HG02588 (cell line): Measurements from ENCODE around the gene FYN.

Experiments used
- ATAC-seq: cut with Tn5 transposase; IDR thresholded peaks from one replicate; pipeline ENCODE4 v1.9.1; 2021; ENCODE audit warnings: mild to moderate bottlenecking, moderate library complexity; ENCODE audit not compliant: unreplicated experiment

FYN gene

DNA sequence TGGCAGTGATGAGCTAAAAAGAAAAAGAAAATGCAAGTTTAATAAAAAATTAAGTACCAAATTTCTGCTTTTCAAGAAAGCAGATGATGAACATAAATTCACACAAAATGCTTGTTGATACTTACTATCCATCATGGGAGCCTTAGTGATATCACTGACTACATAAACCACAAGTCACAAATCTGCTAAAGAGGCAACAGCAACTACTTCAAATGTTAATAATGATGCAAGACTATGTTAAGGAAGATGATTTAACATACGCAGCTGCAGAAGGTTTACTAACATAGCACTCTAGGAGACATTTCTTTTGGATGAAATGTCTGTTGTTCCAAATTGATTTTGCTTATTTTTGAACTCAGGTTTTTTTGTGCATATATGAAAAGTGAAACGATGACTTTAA, 18.6 kb downstream of the FYN start:
- ATAC-seq, result no peak

DNA sequence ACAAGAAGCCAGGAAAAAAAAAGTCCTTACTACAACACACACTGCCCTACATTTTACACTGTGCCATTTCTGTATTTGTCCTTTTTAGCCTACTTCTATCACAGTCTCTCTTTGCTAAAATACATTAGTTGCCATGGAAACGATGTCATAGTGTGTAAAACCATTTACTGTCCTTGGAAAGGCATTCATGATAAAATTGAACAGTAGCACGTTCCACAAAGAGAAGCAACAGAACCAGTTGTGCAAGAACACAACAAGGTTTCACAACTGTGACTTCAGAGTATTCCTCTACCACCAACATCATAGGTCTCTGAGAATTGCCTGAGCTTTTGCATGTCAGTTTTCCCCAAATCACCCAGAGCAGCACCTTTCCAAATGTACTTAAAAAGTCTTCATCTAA, 20.5 kb downstream of the FYN start:
- no peak for ATAC-seq

DNA sequence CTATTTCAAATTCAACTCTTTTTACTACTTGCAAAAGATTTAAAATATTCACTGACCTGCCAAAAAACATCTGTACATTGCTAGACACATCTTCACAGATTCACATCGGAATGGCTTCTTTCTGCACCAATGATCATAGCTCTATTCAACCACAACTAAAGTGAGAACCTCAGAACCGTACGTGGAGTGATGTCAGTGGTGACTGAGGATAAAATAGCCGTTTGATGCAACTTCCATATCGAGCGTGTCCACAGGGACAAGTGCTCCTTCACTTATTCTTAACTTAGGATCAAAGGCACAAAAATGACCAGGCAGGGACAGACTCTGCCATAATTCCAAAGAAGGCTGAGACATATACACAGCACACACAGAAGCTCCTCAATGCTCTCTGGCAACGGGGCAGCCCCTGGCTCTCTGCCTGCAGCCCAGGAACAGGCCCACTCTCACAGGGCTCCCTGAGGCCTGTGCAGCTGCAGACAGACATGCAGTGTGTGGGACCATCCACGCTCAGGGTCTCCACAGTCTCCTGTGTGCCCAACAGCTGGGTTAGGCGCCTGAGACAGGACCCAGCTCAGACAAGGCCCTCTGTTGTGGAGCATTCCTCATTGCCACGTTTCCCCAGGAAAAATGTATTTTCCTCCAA, 22.8 kb downstream of the FYN start:
- ATAC-seq, result no peak

DNA sequence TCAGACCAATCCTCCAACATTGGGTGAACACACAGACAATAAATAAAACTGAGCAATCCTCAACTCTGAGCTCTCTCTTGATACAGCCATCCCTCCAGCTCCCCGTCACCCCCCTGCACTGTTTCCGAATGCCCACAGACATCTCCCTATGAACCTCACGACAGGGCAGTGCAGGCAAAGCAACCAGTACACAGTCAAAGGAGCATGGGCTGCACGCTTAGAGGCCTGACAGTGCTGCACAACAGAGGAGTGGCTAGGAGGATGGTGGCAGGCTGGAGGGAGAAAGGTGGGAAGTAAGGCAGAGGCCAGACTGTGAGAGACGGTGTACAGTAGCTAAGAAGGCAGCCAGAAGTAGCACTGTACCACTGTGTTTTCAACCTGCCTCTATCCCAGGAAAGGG, 24.0 kb downstream of the FYN start:
- ATAC-seq, result no peak

DNA sequence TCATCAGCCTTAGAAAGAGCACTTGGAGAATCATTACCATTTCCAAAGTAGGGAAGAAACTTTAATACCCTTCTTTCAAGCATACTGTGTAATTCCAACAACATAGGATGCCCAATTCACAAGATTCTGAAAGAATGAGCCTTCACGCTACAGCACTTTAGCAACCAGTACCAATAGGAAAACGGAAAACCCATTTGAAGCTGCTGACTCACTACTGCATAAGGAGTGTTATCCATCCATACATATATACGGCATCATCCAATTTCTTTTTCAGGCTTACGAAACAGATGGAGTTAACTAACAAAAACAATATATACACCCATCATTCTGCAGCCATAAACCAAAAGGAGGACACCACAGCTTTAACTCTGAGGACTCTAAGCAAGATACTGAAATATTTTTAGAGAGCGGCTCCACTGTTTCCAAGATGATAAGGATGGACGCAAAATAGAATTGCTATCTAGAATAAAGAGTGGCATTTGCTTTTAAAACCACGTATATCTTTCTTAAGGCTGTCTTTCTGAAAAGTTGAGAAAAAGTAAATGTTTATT, 24.9 kb downstream of the FYN start:
- ATAC-seq, result no peak

DNA sequence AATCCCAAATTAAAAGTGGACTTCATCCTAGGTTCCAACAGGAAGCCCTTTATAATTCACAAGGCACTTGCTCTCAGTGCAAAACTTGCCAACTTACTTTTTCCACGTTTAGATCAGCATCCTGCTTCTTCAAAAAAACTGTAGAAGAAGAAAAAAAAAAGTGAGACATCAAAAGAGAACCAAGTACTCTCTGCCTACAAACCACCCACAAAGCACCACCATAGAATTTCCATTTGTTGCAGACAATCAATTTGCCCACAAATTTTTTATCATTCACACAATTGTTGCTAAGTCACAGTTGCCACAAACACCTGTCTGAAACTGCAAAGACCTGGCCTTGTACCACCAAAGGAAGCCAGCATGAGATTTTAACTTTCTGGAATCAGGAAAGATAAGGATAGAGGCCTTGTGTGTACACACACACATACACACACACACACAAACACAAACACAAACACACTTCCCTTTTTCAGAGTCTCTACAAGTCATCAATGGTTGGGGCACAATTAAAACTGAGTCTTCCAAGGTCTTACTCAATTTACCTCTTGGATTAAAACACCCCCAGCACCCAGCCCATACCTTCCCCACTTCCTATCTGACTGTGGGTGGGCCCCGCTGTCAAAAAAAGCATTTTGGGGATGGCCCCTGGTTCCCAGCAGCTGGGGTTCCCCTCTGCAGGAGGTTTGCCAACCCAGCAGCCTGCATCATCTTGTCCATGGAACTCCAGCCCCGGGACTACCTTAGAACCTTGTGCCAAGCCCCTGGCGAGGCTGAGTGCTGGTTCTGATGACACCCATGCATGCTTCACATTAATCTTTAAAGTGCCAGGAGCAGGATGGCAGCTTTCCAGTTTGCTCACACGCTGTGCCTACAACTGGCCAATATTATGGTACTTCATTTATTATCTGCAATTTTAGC, 26.5 kb downstream of the FYN start:
- no peak for ATAC-seq

DNA sequence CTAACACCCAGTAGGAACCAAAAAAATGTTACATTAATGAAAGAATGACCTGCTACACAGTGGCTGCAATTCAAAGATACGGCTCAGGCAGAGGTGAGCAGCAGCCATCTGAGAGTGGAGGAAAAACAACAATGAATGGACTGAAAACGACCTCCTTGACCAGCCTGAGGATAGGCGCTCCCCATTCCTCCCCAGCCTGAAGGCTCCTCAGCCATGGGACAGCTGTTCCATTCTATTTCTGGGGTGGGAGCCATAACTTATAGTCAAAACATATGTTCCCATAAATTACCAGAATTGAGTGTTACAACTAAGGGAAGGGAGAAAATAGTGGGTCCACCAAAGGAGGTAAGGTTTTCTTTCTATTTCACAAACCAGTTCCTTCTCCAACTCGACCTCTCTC, 27.2 kb downstream of the FYN start:
- ATAC-seq, result no peak

DNA sequence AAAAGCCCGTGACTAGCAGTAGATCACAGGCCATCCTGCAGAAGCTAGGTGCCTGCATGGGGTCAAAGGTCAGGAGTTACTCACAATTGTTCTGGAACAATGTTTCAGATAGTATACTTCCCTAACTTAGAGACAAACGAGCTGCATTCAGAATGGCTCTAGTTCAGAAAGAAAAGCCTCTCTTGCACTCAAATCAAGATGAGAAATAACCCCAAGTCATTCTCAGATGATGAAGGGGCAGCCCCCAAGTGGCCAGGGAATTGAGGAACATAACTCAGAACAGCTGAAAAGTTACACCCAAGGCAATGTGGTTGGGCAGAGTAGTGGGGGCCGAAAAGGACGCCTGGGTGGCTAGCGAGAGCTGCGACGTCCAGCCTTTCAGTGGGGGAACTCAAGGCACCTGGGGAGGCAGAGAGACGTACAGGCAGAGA, 27.8 kb downstream of the FYN start:
- peak; percentile 71 for ATAC-seq

DNA sequence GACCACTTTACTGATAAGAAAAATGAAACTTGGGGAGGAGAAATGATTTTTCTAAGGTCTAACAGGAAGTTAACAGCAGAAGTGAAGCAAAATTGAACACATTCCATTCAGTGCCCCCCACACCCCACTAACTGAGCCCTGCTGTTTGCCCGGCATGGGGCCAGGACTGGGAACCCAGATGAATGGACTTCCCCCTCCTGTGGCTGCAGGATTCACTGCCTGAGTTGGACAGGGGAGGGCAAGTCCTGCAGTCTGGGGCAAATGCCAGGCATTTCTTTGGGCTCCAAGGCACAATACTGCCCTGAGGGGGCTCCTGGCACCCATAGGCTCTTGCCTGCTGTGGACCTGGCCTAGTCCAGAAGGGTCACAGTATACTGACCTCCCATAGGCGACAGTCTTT, 28.3 kb downstream of the FYN start:
- ATAC-seq, result peak; percentile 28

DNA sequence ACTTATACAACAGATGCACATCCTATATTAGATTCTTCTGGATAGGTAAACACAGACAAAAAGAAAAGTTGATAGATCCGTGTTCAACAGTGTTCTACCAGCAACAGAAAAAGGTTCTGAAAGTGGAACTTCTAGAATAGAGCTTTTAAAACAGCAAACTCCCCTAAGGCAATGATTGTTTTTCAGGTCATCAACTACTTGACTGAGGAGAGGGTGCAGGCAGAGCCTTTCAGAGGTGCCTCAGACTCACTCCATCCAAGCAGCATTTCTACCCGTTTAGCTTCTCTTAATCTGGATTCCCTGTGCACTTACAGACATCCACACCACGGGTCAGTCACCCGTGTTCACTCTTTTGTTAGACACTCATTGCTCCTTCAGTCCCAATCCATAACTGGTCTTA, 28.9 kb downstream of the FYN start:
- peak; percentile 51 for ATAC-seq

DNA sequence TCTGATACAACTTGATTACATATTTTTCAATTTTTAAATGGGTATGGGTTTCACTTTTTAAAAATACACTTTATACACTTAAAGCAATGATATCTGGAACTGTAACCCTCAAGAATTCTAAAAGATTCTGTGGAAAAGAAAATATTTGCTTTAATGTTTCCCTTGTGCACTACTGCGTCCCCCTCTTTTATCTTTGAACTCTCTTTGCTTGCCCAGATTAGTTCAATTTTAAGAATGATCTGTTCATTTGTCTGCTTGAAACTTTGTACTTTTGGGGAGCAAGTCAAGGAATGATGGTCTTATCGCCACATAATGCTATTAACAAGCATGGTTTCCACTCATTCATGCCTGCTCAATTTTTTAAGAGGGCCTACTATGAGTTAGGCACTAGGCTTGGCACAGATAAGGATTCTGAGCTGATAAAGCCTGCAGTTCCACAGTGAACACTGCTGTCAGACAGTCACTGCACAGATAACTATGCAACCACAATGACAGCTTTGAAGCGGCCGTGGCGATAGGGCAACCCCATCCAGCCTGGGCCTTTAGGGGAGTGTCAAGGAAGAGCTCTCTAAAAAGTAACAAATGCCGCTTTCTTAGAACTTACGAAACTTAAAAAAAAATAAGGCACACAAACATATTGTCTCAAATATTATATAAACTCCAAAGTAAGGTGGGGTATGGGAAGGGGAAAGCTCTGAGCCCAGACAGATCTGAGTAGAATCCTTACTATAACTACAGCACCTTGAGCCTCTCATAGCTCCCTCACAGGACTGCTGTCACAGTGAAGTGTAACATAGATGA, 29.7 kb downstream of the FYN start:
- ATAC-seq, result no peak

DNA sequence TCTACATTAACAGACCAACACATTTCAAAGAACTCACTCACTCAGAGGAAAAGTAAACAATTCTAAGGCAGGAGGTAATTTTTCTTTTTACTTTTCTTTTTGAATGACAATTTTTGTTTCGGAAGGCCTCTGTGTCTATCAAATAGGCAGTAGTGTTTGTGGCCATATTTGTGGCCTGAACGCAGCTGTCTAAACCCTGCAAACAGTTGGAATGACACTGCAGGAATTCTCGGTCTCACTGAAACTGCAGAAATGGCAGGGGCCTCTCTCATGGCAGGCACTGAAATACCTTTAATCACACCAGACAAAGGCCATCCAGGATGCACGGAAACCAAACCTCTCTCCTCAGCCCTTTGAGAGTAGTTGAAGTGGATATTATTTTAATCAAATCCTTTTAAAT, 30.4 kb downstream of the FYN start:
- ATAC-seq, result no peak

DNA sequence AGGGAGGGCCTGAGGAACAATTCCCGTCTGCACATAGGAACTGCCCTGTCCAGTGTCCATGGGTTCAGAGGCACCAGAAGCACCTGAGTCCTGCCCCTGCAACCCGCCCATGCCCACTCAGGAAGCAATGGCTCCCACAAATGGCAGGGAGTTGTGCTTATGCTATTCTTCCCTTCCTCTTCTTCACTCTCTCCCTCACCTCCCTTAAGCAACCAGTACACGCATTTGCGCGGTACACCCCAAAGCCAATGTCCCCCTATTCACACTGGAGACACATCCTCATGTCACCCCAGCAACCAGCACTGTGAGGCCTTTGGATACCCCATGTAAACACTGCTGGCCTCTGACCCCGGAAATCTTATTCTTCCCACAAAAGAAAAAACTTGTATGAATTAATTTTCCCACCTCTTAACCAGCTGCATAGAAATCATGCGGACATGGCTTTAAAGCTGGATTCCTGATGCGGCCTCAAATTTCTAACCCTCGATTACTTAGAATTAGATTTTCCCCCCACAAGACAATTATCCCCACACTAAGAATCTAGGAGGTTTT, 30.9 kb downstream of the FYN start:
- ATAC-seq, result no peak

DNA sequence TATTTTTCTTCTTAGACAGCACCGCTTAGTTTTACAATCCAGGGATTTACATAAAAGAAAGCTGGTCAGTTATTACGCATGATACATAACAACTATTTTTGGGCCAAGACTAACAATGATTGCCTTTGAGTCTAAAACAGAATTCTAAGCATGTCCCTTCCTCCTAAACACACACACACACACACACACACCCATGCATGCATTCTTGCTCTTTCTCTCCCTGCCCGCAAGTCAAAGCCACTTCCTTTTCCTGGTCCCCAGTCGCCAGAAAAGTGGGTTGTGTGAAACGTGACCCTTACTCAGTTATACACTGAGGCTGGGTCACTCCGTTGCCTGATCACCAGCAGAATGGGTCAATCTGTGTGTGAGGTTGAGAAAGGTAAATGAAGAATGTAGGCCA, 31.4 kb downstream of the FYN start:
- no peak for ATAC-seq

DNA sequence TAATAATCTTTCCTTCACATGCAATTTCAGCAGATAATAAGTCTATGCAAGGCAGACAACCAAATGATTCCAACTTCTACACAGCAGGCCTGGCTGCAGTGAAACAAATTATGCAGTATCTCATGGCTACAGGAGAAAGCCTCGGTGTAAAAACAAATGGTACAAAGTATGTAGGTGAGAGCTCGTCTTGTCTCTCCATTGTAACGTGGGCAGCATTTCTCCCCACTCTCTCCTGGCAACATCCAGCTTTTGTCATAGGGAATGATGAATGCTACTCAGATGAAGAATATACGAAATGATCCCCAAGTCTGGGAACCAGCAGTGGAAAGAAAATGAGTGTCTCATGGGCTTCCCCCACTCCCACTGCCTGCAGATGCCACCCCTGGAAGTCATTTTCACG, 32.4 kb downstream of the FYN start:
- no peak for ATAC-seq

DNA sequence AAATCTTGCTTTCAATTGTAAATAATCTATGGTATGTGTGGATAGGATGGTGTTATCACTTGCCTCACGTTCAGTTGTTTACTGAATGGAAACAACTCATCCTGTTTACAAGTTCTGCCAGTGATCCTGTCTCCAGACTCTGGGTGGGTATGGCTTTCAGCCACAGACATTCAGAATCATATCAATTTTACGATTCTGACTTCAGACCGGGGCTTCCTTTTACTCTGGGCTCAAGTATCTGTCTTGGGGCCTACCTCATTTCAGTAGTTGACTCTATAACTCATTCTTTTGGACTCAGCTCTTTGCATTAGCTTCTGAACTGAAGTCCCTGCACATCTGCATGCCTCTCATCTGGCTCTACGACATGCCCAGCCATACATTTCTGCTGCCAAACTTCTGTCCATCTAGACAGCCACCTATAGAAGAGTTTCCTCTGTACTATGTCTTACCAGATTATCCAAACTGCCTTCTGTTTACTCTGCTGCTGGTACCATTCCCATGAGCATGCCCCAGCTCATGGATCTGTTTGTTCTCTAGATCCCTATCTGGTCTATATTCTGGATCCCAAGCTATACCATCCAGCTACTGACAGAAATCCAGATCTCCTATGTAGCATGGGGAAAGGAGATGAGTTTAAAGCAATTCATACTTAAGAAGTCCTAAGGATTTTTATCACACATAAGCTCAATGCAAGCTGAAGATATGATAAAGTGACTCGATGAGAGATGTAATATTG, 34.3 kb downstream of the FYN start:
- ATAC-seq, result no peak

DNA sequence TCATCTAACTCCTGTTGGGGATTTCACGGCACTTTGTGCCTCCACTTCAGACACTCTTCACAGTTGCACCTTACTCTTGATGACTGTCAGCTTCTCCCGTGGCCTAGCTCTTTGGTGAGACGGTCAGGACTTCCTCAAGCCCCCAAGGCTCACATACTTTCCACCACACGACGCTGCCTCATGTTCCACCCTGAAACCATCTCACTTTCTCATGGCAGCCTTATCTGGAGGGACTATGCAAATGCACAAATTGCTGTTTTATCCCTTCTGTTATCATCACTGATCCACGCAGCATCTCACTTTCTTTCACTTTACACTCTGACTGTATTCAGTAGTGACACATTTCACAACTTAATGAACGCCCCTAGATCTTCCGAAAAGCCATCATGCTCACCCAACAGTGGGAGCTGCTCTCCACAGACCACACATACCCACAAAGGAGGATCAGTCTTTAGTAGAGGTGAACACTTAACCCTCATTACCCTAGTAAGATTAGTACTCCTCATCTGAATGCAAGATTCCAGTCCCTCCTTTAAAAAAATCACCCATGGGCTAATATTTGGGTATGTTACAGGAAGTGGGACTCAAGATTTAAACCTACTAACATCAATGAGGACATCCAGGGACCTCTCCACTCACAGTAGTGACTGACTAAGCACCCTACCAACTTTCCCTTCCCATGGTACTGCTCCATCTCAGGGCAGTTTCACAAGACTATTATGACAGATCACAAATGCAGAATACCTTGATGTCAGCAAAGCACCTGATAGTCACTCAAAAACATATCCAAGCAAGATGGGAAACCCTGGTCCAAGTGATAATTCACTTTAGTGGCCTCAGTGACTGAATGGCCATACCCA, 35.4 kb downstream of the FYN start:
- ATAC-seq, result peak; percentile 69

DNA sequence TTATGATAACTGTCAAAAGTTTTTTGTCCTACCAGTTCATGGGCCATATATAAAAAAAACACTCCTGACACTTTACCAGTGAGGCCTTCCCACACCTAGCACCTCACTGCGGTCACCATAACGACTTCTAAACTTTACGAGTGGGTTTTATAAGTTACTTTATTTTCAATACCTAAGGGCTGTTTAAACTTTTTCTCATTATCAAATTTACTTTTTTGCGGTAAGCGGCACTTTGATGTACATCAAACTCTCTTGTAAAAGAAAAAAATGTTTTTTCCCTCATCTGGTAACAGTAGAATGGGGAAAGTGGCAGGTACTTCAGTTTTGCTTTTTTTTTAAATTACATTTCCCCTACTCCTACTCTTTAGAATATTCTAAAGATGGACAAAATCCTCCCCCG, 36.2 kb downstream of the FYN start:
- no peak for ATAC-seq

DNA sequence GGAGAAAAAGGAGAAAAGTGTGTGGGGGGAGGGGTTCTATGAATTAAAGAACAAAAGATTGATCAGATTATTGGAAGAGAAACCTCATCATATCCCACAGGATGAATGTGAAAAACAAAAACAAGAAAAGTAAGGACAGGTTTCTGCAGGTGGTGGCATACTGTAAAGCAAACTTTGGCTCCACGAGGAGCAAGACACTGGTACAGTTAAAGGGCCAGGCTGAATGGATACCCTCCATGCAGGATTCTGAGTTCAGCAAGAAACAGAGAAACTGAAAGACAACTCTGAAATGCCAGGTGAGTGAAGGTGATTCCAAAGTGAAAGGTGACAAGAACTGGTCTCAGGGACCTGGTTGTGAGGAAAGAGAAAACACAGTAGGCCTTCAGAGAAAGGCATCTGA, 37.4 kb downstream of the FYN start:
- no peak for ATAC-seq
